ENCODE measurements around the gene LYZL6. TPM values are rescaled to one million over a fixed set of nuclear protein-coding genes. Genes with fewer than 3 reads are reported as not detected.

Gene LYZL6
- total and polyA plus RNA-seq, 2 donors from 2014 or later = not detected

- TF ChIP-seq, protein P1, sequence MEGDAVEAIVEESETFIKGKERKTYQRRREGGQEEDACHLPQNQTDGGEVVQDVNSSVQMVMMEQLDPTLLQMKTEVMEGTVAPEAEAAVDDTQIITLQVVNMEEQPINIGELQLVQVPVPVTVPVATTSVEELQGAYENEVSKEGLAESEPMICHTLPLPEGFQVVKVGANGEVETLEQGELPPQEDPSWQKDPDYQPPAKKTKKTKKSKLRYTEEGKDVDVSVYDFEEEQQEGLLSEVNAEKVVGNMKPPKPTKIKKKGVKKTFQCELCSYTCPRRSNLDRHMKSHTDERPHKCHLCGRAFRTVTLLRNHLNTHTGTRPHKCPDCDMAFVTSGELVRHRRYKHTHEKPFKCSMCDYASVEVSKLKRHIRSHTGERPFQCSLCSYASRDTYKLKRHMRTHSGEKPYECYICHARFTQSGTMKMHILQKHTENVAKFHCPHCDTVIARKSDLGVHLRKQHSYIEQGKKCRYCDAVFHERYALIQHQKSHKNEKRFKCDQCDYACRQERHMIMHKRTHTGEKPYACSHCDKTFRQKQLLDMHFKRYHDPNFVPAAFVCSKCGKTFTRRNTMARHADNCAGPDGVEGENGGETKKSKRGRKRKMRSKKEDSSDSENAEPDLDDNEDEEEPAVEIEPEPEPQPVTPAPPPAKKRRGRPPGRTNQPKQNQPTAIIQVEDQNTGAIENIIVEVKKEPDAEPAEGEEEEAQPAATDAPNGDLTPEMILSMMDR (IDR thresholded peaks at IDR 0.05; ENCODE audit: borderline replicate concordance, extremely low read depth, insufficient read depth) = no peak
- FAIRE-seq (no peak), DNase-seq (no peak)
- no peaks in the 10 kb centered on the region for H3K9me3 ChIP-seq (ENCODE audit: control insufficient read depth in 2 of 3, insufficient read depth in 1 of 3, low read length in 3 of 3)
- intact Hi-C loops (cut with DNase I) = no loop called here
- H3K4me1 ChIP-seq (ENCODE audit: control insufficient read depth in 2 of 3, insufficient read depth in 2 of 3, low read depth in 1 of 3, low read length in 3 of 3) = no peaks in the 10 kb centered on the region
- no peak overlapping the region for H3K27ac ChIP-seq (ENCODE audit: low read depth in 2 of 2, low read length in 2 of 2)
- no peaks in the 10 kb centered on the region for H3K36me3 ChIP-seq (ENCODE audit: control insufficient read depth in 2 of 3, insufficient read depth in 3 of 3, low read length in 3 of 3)
- H3K9ac ChIP-seq (ENCODE audit: low read length in 3 of 3) = no peak overlapping the region
- H3K4me3 ChIP-seq (ENCODE audit: low read length in 3 of 3) = no peak overlapping the region
- no peaks in the 10 kb centered on the region for H3K27me3 ChIP-seq (ENCODE audit: control insufficient read depth, insufficient read depth, low read length)
These were observed 21.8 kb upstream of the LYZL6 start for GRCh38 chr17:35965272-35965671.

GRCh38 chr17:35963663-35964062 is 20.1 kb upstream of the LYZL6 start:
- Histone ChIP-seq H3K36me3 (ENCODE audit: control insufficient read depth in 2 of 3, insufficient read depth in 3 of 3, low read length in 3 of 3) (no peaks in the 10 kb centered on the region), H3K9me3 (ENCODE audit: control insufficient read depth in 2 of 3, insufficient read depth in 1 of 3, low read length in 3 of 3) (no peaks in the 10 kb centered on the region), H3K9ac (ENCODE audit: low read length in 3 of 3) (no peak overlapping the region), H3K27me3 (ENCODE audit: control insufficient read depth, insufficient read depth, low read length) (no peaks in the 10 kb centered on the region), H3K4me3 (ENCODE audit: low read length in 3 of 3) (no peak overlapping the region), H3K4me1 (ENCODE audit: control insufficient read depth in 2 of 3, insufficient read depth in 2 of 3, low read depth in 1 of 3, low read length in 3 of 3) (no peaks in the 10 kb centered on the region), H3K27ac (ENCODE audit: low read depth in 2 of 2, low read length in 2 of 2) (no peak overlapping the region)
- TF ChIP-seq, protein P1 (IDR thresholded peaks at IDR 0.05; ENCODE audit: borderline replicate concordance, extremely low read depth, insufficient read depth) = no peak
- FAIRE-seq (no peak), DNase-seq (no peak)
- intact Hi-C loops (cut with DNase I) = no loop called here

- DNase-seq (no peak), FAIRE-seq (no peak)
- no peaks in the 10 kb centered on the region for H3K36me3 ChIP-seq (ENCODE audit: control insufficient read depth in 2 of 3, insufficient read depth in 3 of 3, low read length in 3 of 3)
- H3K27ac ChIP-seq (ENCODE audit: low read depth in 2 of 2, low read length in 2 of 2) = no peak overlapping the region
- intact Hi-C loops (cut with DNase I) = no loop called here
- H3K4me1 ChIP-seq (ENCODE audit: control insufficient read depth in 2 of 3, insufficient read depth in 2 of 3, low read depth in 1 of 3, low read length in 3 of 3) = no peaks in the 10 kb centered on the region
- H3K9me3 ChIP-seq (ENCODE audit: control insufficient read depth in 2 of 3, insufficient read depth in 1 of 3, low read length in 3 of 3) = no peaks in the 10 kb centered on the region
- TF ChIP-seq, protein P1 (IDR thresholded peaks at IDR 0.05; ENCODE audit: borderline replicate concordance, extremely low read depth, insufficient read depth) = no peak
- H3K9ac ChIP-seq (ENCODE audit: low read length in 3 of 3) = no peak overlapping the region
- no peaks in the 10 kb centered on the region for H3K27me3 ChIP-seq (ENCODE audit: control insufficient read depth, insufficient read depth, low read length)
- no peak overlapping the region for H3K4me3 ChIP-seq (ENCODE audit: low read length in 3 of 3)
These were observed 10.2 kb upstream of the LYZL6 start for GRCh38 chr17:35953720-35954119.

DNA sequence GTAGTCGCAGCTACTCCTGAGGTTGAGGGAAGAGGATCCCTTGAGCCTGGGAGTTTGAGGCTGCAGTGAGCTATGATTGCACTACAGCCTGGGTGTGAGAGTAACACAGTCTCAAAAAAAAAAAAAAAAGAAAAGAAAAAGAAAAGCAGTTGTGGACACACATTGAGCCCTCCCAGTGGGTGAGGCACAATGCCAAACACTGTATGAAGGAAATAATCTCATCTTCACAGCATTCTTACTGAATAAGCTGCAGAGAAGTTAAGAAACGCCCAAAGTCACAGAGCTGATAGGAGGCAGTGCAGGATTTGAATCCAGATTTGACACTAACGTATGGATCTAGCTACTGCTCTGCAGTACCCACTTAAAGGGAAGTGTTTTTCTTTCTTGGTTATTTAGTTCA is 5.9 kb upstream of the LYZL6 start:
- no peak overlapping the region for H3K4me3 ChIP-seq (ENCODE audit: low read length in 3 of 3)
- intact Hi-C loops (cut with DNase I) = no loop called here
- no peaks in the 10 kb centered on the region for H3K36me3 ChIP-seq (ENCODE audit: control insufficient read depth in 2 of 3, insufficient read depth in 3 of 3, low read length in 3 of 3)
- TF ChIP-seq, protein P1 (IDR thresholded peaks at IDR 0.05; ENCODE audit: borderline replicate concordance, extremely low read depth, insufficient read depth) = no peak
- no peak for DNase-seq
- H3K27ac ChIP-seq (ENCODE audit: low read depth in 2 of 2, low read length in 2 of 2) = no peak overlapping the region
- no peak overlapping the region for H3K9ac ChIP-seq (ENCODE audit: low read length in 3 of 3)
- H3K9me3 ChIP-seq (ENCODE audit: control insufficient read depth in 2 of 3, insufficient read depth in 1 of 3, low read length in 3 of 3) = no peaks in the 10 kb centered on the region
- H3K27me3 ChIP-seq (ENCODE audit: control insufficient read depth, insufficient read depth, low read length) = no peaks in the 10 kb centered on the region
- no peak for FAIRE-seq
- no peaks in the 10 kb centered on the region for H3K4me1 ChIP-seq (ENCODE audit: control insufficient read depth in 2 of 3, insufficient read depth in 2 of 3, low read depth in 1 of 3, low read length in 3 of 3)
